22Rv1 (cell line): Measurements from ENCODE around the gene TENT5C.

ENCODE experiments used
- CTCF ChIP-seq: fragments of 450-650 bp; IDR thresholded peaks from 2 replicates; pipeline ENCODE4 v1.5.1; 2017; ENCODE audit warnings: mild to moderate bottlenecking
- ZFX ChIP-seq: fragments of 450-650 bp; IDR thresholded peaks from 2 replicates; pipeline ENCODE4 v1.6.1; 2017; ENCODE audit warnings: antibody characterized with exemption, borderline replicate concordance

- TF ChIP-seq CTCF: no peak
- TF ChIP-seq ZFX: no peak
Measured at GRCh38 chr1:117651616-117652015, 45.8 kb downstream of the TENT5C start.
